ENCODE data around the gene RPS6KA5. TPM values are rescaled to one million over a fixed set of nuclear protein-coding genes. Genes with fewer than 3 reads are reported as not detected.
A peak's percentile ranks its signal among the peaks of the same experiment; 100 is the strongest.

The RPS6KA5 gene
- total RNA-seq, 8 experiments from 2014 or later: 2.5 to 25.2 (median 5.8) TPM

DNA sequence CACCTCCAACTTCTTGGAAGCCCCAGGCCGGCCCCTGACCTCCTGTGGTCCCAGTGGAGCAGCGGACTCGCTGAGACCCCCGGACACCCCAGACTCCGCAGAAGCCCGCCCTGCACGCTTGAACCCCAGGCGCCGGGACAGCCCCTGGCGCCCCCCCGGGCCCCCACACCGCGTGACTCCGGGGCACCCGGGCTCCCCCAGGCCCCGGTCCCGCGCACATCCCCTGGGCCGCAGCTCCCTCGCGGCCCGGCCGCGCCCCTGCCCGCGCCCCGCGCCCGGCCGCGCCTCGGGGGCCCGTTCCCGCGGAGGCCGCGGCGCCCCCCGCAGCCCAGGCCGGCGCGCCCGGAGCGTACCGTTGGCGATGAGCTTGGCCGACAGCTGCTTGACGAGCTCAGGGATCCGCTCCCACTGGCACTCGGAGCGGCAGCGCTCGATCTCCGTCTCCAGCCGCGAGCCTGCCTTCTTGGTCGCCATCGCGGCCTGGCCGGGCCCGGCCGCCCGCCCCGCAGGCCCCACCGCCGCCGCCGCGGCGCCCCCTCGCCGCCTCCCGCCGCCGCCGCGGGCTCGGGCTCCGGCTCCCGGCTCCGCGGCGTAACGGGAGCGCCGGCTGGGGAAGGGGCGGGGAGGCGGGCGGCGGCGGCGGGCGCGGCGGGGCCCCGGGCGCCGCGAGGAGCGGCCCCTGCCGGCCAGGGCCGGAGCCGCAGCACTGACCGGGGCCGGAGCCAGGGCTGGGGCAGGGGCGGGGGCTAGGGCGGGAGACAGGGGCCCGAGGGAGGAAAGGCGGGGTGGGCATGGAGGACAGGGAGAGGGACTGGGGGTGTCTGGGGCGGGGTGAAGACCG lies 244.4 kb downstream of the RPS6KA5 start, which contains the start of gene TTC7B:
Gene TTC7B (minus strand): TSS at position 609 of the 841 bp plus-strand sequence. CDS start 135 bp downstream, at position 474.
- ATAC-seq (replicated peaks in 6 of 8): peak; percentile 81 to 95 (median 85)

DNA sequence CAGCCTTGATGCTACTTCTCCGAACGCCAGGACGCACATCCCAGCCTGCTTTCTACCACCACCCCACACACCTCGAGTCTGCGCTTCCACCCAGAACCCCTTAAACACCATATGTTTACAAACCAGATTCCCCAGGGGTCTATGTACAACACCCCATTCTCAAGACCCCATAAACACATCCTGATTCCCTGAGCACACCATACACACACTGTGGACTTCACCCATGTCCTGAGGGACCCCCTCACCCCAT lies 244.9 kb downstream of the RPS6KA5 start:
- Histone ChIP-seq H3K4me1 (replicated peaks in 1 of 2) (peaks cover 10 to 13% of the 10 kb centered on the region in 2 donors), H3K27ac (no peak overlapping the region), H3K4me3 (peak overlapping the region; percentile 87 to 98 (median 90))
- WGBS, 10 experiments: no CpG with 5 or more reads among the region's 5 CpGs
- in situ Hi-C loops (cut with MboI; ENCODE audit: low pct_unique_long_range_greater_than_20kb in 2 of 9, low sequenced_read_pairs in 9 of 9, unreplicated experiment in 9 of 9): no loop called here
- ATAC-seq (replicated peaks in 6 of 8): peak in 1 of 8 experiments; percentile 4

More for the DNA sequence above, 244.4 kb downstream of the RPS6KA5 start, which contains the start of gene TTC7B:
- no CpG with 5 or more reads among the region's 111 CpGs for WGBS, 10 experiments
- Histone ChIP-seq H3K27ac (peak within 1 kb of the TSS; percentile 65 to 72), H3K4me3 (peak within 1 kb of the TSS; percentile 87 to 98 (median 90)), H3K4me1 (replicated peaks in 1 of 2) (peaks cover 10 to 13% of the 10 kb centered on the region in 2 donors)
- in situ Hi-C loops (cut with MboI; ENCODE audit: low pct_unique_long_range_greater_than_20kb in 2 of 9, low sequenced_read_pairs in 9 of 9, unreplicated experiment in 9 of 9): no loop called here

DNA sequence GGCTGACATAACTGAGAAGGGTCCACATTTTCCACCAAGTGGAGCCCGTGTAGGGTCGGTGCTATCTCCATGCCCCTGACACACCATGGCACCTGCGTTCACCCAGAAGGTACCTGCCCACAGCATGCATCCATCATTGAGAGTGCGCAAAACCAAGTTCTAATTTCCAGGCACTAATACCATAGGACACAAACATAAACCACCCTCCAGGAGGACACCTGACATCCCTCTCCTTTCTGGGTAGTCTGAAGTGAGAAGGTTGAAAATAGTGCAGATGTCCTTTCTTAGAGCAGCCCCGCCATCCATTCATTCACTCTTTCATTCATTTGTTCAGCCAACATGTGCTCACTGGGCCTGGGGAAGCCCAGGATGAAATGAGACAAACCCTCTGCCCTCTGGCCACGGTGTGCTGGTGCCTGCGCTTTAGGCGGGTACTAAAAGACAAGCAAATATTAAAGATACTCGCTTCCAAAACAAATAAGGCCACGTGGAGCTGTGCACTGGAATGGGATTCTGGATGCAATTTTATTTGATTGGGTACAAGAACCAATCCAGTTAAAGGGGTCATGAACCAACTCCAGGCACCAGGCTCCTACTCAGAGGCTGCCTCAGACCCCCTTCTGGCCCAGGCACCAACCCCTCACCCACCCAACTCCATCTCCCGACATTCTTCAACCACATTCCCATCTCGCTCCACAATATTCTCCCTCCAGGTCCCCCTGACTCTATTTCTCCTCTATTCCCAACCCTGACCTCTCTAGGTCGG lies 245.5 kb downstream of the RPS6KA5 start:
- WGBS, 10 experiments: 47 to 80% (median 60%) methylated on average over 2 to 6 of the region's 13 CpGs; no CpG with 5 or more reads in 3 of the 10 experiments
- in situ Hi-C loops (cut with MboI; ENCODE audit: low pct_unique_long_range_greater_than_20kb in 2 of 9, low sequenced_read_pairs in 9 of 9, unreplicated experiment in 9 of 9): no loop called here
- Histone ChIP-seq H3K4me3 (peak overlapping the region; percentile 87 to 98 (median 90)), H3K27ac (no peak overlapping the region), H3K4me1 (replicated peaks in 1 of 2) (peaks cover 10 to 13% of the 10 kb centered on the region in 2 donors)
- ATAC-seq (replicated peaks in 6 of 8): no peak

DNA sequence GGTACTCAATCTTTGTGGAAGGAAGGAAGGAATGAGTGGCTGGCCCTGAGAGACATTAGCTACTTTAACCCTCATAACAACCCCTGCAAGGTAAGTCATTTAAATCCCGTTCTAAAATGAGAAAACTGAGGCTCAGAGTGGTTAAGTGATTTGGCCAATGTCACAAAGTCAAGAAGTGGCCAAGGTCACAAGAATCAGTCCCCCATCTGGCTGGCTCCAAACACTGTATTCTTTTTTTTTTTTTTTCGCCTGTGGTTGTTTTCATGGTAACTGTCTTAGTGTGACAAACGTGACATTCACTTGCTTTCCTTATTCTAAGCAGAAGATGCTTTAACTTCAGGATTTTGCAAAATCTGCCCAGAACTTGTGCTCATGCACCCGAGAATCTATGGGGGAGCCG lies 247.0 kb downstream of the RPS6KA5 start:
- Histone ChIP-seq H3K4me3 (no peak overlapping the region), H3K4me1 (replicated peaks in 1 of 2) (peaks cover 11 to 13% of the 10 kb centered on the region in 2 donors), H3K27ac (no peak overlapping the region)
- in situ Hi-C loops (cut with MboI; ENCODE audit: low pct_unique_long_range_greater_than_20kb in 2 of 9, low sequenced_read_pairs in 9 of 9, unreplicated experiment in 9 of 9): no loop called here
- WGBS, 10 experiments: 53 to 91% (median 77%) methylated on average over 1 to 5 of the region's 5 CpGs; no CpG with 5 or more reads in 2 of the 10 experiments
- no peak for ATAC-seq (replicated peaks in 6 of 8)

DNA sequence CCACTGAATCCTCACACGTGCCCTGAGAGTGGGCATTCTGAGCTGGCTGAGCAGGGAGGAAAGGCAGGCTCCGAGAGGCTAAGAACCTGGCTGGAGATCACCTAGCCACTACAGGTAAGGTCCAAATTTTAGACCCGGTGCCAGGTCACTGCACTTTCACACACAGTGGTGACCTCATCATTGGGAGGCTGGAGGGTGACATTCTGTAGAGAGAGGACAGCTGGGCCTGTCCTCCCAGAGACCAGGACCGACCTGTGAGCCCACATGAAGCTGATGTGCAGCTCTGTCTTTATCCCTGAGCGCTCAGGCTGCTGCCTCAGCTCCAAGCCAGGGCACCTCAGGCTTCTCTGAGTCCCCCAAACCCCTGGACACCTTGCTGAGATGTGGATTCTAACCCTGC lies 248.3 kb downstream of the RPS6KA5 start:
- no peak overlapping the region for H3K27ac ChIP-seq
- peaks cover 13 to 18% of the 10 kb centered on the region in 2 donors for H3K4me1 ChIP-seq (replicated peaks in 1 of 2)
- in situ Hi-C loops (cut with MboI; ENCODE audit: low pct_unique_long_range_greater_than_20kb in 2 of 9, low sequenced_read_pairs in 9 of 9, unreplicated experiment in 9 of 9): no loop called here
- ATAC-seq (replicated peaks in 6 of 8): no peak
- H3K4me3 ChIP-seq: no peak overlapping the region
- 58 to 100% (median 60%) methylated on average over 1 to 2 of the region's 5 CpGs; no CpG with 5 or more reads in 6 of the 10 experiments for WGBS, 10 experiments

DNA sequence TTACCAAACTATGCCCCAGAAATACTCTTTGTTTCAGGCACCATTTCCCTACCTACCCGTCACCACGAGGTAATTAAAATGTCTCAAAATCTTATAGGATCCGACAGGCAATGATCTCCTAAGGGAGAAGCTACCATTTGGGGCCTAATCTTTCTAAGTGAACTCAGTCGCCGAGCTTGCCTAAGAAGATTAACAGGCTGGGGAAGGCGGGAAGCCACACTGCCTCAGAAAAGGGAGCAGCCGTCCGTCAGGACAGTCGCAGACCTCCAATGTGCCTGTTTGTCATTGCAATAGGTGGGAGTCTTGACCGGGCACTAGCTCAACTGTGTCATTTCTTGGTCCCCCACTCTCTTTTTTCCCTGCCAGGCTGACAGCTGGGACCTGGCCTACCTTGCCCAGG lies 248.8 kb downstream of the RPS6KA5 start:
- 70 to 100% (median 87%) methylated on average over 1 to 7 of the region's 10 CpGs; no CpG with 5 or more reads in 5 of the 10 experiments for WGBS, 10 experiments
- Histone ChIP-seq H3K4me1 (replicated peaks in 1 of 2) (peaks cover 13 to 18% of the 10 kb centered on the region in 2 donors), H3K27ac (no peak overlapping the region), H3K4me3 (no peak overlapping the region)
- in situ Hi-C loops (cut with MboI; ENCODE audit: low pct_unique_long_range_greater_than_20kb in 2 of 9, low sequenced_read_pairs in 9 of 9, unreplicated experiment in 9 of 9): no loop called here
- no peak for ATAC-seq (replicated peaks in 6 of 8)

DNA sequence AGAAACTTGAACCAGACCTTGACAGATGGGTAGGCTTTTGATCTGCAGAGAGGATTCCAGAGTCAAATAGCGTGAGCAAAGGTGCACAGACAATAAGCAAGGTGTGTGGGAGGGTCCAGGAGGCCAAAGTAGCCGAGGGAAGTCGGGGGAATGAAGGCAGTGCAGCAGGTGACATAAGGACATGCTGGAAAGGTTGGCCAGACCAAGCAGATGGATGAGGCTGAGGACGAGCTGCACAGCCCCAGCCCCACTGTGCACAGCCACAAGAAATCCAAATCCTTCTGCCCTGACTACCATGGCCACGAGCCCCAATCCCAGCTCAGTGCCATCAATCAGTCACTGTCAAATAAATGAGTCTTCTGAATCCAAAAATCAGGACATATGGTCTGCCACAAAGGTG lies 249.6 kb downstream of the RPS6KA5 start:
- in situ Hi-C loops (cut with MboI; ENCODE audit: low pct_unique_long_range_greater_than_20kb in 2 of 9, low sequenced_read_pairs in 9 of 9, unreplicated experiment in 9 of 9): no loop called here
- 46 to 100% (median 87%) methylated on average over 1 to 3 of the region's 5 CpGs; no CpG with 5 or more reads in 5 of the 10 experiments for WGBS, 10 experiments
- Histone ChIP-seq H3K27ac (no peak overlapping the region), H3K4me1 (replicated peaks in 1 of 2) (peaks cover 13 to 18% of the 10 kb centered on the region in 2 donors), H3K4me3 (no peak overlapping the region)
- ATAC-seq (replicated peaks in 6 of 8): no peak

DNA sequence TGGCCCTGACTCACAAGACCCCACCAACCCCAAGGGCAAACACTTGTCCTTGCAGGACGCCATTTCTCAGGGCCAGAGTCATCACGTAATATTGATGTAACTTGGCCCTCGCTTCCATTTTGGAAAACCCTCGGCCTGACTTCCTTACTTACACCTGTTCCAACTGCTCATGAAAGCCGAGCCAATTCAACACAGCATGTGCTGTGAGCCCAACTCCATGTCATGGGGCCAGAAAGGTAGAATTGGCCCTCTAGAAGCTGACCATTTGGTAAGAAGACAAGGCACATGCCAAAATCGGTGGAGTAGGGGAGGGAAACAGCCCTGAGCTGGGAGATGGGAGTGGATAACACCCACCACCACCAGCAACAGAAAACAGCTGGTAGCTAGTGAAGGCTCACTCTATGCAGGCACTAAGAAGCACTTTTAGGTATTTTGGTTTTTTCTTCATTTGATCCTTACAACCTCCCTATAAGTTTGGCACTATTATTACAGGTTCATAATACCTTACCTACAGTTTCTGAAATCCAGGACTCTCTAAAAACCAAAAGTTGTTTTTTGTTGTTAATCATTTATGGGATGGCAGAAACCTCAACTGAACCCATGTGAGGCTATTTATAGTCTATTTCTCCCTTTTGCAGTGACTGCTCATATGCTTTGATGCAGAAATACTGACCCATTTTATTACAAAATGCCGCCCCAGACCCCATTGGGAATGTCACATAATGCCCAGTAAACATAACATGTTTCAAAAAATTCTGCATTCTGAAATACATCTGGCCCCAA lies 250.7 kb downstream of the RPS6KA5 start:
- in situ Hi-C loops (cut with MboI; ENCODE audit: low pct_unique_long_range_greater_than_20kb in 2 of 9, low sequenced_read_pairs in 9 of 9, unreplicated experiment in 9 of 9): no loop called here
- no peak overlapping the region for H3K4me3 ChIP-seq
- peaks cover 7 to 10% of the 10 kb centered on the region in 2 donors for H3K4me1 ChIP-seq (replicated peaks in 1 of 2)
- 0 to 97% (median 84%) methylated on average over 1 to 6 of the region's 7 CpGs for WGBS, 10 experiments
- H3K27ac ChIP-seq: no peak overlapping the region
- ATAC-seq (replicated peaks in 6 of 8): no peak

DNA sequence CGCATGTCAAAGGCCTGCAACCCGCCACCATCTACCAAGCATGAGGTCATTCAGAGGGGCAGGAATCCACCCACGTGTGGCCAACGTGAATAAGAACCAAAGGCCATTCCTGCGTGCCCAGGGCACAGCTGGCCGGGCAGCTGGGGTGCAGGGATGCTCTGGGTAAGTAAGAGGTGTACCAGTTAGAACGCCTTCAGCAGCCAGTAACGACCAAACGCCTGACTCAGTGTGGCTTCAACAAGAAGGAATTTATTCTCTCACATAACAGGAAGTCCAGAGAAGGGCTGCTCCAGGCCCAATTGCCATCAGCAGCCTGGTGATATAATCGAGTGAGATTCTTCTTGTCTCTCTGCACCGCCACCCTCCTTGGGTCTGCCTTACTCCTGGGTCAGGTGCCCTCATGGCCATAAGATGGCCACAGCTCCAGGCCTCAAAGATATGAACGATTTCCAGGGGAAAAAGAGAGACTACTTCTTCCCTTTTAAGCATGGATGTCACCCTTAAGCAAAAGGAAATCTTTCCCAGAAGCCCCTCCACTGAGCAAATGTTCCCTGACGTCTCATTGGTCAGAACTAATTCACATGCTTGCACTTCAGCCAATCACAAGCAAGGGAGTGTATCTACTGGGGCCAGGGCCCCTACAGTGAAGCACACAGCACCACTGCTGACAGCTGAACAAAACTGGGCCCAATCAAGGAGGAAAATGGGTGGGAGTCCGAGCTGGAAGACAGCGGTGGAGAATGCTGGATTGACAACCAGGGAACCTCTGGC lies 251.5 kb downstream of the RPS6KA5 start:
- H3K27ac ChIP-seq: no peak overlapping the region
- in situ Hi-C loops (cut with MboI; ENCODE audit: low pct_unique_long_range_greater_than_20kb in 2 of 9, low sequenced_read_pairs in 9 of 9, unreplicated experiment in 9 of 9): no loop called here
- ATAC-seq (replicated peaks in 6 of 8): no peak
- WGBS, 10 experiments: 60 to 100% (median 81%) methylated on average over 1 to 10 of the region's 15 CpGs; no CpG with 5 or more reads in 1 of the 10 experiments
- peaks cover 4 to 8% of the 10 kb centered on the region in 2 donors for H3K4me1 ChIP-seq (replicated peaks in 1 of 2)
- no peak overlapping the region for H3K4me3 ChIP-seq

DNA sequence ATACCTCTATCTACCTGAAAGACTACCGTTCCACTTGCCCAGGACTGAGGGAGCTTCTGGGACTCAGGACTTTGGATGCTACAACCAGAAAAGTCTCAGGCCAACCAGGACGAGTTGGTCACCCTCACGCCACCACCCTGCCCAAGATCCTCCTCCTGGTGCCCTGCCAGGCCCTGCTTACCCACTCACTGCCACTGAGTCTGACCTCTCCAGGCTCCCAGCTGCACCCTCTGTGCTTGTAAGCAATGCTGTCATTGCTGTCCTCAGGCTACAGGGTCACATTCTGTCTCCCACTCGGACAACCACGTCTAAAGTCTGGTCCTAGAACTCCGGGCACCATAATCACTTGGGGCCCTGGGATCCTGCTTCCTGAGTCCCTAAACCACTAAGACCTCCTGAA lies 253.4 kb downstream of the RPS6KA5 start:
- in situ Hi-C loops (cut with MboI; ENCODE audit: low pct_unique_long_range_greater_than_20kb in 2 of 9, low sequenced_read_pairs in 9 of 9, unreplicated experiment in 9 of 9): no loop called here
- H3K4me1 ChIP-seq (replicated peaks in 1 of 2): peaks cover 0 to 8% of the 10 kb centered on the region in 2 donors
- WGBS, 10 experiments: 60 to 77% (median 70%) methylated on average over 1 to 5 of the region's 6 CpGs; no CpG with 5 or more reads in 6 of the 10 experiments
- H3K27ac ChIP-seq: no peak overlapping the region
- H3K4me3 ChIP-seq: no peak overlapping the region
- no peak for ATAC-seq (replicated peaks in 6 of 8)

DNA sequence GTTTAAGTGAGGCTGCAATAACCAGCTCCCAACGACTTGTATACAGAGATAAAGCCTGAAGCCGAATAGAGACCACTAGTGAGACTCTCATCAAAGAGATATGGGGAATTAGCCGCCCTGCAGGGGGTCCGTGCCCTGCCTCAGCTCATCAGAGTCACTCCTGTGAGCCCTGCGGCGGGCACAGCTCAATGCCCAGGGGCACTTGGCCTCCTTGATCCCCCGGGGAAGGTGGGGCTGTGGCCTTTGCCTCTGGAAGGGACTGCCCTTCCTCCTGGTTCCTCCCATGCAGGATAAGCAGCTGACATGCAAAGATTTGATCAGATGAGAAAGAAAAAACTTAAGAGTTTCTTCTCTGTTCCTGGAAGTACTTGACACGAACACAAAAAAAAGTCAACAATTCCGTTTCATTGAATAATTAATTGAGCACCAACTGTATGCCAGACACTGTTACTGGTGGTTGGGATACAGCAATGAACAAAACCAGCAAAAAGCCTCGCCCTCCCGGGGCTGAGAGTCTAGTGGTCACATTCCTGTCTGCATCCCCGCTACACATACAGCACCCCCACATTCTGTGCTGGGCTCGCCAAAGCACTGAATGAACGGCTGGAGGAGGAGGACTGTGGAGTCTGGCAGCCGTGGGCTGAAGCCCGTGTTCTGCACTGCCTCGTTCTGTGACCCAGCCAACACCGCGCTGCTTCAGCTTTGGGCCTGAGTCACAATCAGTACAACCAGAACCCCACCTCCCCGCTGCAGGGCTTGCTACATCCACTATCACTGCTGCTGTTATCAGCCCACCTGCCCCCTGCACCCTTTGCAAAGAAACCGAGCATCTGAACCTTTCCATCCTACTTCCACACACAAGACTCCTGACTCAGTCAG lies 254.5 kb downstream of the RPS6KA5 start:
- 0 to 96% (median 83%) methylated on average over 1 to 17 of the region's 21 CpGs; no CpG with 5 or more reads in 1 of the 10 experiments for WGBS, 10 experiments
- no peak overlapping the region for H3K4me3 ChIP-seq
- in situ Hi-C loops (cut with MboI; ENCODE audit: low pct_unique_long_range_greater_than_20kb in 2 of 9, low sequenced_read_pairs in 9 of 9, unreplicated experiment in 9 of 9): no loop called here
- ATAC-seq (replicated peaks in 6 of 8): peak in 2 of 8 experiments; percentile 65 to 66
- no peak overlapping the region for H3K27ac ChIP-seq
- peaks cover 0 to 8% of the 10 kb centered on the region in 2 donors for H3K4me1 ChIP-seq (replicated peaks in 1 of 2)
